ENCODE data around the gene SLAMF9.

Gene SLAMF9

DNA sequence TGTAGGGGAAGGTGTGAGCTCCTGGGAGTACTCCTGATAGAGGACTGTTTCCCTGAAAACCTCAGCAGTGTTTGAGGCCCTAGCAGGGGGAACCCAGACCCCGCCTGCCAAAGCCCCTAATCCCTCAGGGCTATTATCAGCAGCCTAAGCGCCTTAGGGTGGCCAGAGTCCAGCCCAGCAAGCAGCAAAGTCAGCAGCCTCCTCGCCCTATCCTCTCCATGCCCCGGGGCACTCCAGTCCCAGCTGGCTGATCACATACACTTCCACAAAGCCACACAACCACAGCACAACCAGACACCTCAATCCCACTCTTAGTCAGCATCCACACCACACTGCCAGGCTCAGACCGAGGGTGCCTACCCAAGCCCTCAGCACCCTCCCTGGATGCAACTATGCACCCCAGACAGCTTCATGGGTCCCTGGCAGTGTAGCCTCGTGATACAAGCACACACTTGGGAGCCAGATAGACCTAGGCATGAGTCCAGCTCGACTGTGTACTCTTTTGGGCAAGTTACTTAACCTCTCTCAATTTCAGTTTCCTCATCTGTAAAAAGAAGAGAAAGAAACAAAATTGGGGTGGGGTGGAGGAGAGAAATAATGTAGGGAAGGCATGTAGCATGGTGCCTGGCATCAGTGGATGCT is 15.7 kb downstream of the SLAMF9 start:
- peaks cover 3 to 7% of the 10 kb centered on the region in 2 donors for H3K4me1 ChIP-seq (ENCODE audit: control insufficient read depth in 1 of 2, insufficient read depth in 2 of 2, low read length in 2 of 2)
- H3K27me3 ChIP-seq (ENCODE audit: low read depth, low read length) = no peaks in the 10 kb centered on the region
- no peaks in the 10 kb centered on the region for H3K9me3 ChIP-seq (ENCODE audit: control insufficient read depth in 1 of 2, low read length in 2 of 2)
- H3K4me3 ChIP-seq (ENCODE audit: low read depth in 1 of 2, low read length in 2 of 2) = no peak overlapping the region
- no peak overlapping the region for H3K27ac ChIP-seq (ENCODE audit: low read length)
- H3K36me3 ChIP-seq (ENCODE audit: control insufficient read depth in 1 of 2, insufficient read depth in 2 of 2, low read length in 2 of 2) = no peaks in the 10 kb centered on the region

DNA sequence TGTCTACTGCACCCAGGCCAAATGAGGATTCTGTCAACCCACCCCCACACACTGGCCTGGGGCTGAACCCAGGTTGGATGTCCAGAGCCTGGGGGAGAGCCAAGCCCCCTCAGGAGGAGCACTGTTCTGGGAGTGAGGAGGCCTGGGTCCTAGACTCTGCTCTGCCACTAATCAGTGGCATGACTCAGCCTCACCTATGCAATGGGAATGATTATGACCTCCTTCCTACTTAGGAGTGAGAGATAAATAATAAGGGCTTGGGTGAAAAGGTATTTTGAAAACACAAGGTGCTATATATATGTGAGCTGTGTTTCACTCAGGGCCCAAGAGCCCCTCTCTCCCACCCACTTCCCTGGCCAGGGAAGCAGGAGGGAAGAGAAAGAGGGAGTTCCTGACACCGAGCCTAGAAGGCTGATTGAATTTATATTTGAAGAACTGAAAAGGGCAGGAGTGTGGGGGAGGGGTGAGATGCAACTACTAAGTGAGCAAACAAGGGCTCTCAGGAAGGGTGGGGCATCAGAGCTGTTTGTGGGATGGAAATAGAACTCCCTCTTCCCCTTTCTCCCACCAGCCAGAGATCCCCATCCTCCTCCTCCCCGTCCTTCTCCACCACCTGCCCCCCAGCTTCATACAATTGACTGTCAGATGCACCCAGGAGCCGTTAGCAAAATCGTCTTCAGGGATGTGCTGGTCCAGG is 16.8 kb downstream of the SLAMF9 start:
- H3K27ac ChIP-seq (ENCODE audit: low read length) = no peak overlapping the region
- H3K4me3 ChIP-seq (ENCODE audit: low read depth in 1 of 2, low read length in 2 of 2) = no peak overlapping the region
- H3K27me3 ChIP-seq (ENCODE audit: low read depth, low read length) = no peaks in the 10 kb centered on the region
- no peaks in the 10 kb centered on the region for H3K9me3 ChIP-seq (ENCODE audit: control insufficient read depth in 1 of 2, low read length in 2 of 2)
- peaks cover 3 to 7% of the 10 kb centered on the region in 2 donors for H3K4me1 ChIP-seq (ENCODE audit: control insufficient read depth in 1 of 2, insufficient read depth in 2 of 2, low read length in 2 of 2)
- H3K36me3 ChIP-seq (ENCODE audit: control insufficient read depth in 1 of 2, insufficient read depth in 2 of 2, low read length in 2 of 2) = no peaks in the 10 kb centered on the region

DNA sequence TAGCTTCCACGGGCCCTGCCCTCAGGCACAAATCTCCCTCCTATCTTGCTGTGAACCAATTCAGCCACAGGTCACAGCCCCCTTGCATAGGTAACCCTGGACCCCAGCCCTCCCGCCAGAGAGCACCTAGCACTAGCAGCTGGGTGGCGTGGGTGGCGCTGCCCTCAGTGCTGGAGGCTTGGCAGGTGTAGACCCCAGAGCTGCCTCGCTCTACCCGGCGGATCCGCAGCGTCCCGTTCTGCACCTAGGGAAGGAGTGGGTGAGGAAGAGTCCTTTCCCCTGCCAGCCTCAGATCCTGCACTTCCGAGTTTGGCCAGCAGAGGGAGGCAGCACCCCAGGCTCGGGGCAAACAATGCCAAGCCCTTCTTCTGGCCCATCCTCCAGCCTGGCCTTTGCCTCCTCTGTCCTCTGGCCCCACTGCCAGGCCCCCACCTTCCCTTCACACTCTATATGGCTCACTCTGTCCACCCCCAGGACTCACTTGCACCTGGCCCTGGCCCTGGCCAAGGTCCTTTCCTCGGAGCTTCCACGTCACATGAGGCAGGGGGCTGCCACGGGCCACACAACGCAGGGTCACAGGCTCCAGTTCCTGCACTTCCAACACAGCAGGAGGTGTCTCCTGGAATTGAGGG is 17.6 kb downstream of the SLAMF9 start:
- H3K4me3 ChIP-seq (ENCODE audit: low read depth in 1 of 2, low read length in 2 of 2) = no peak overlapping the region
- no peak overlapping the region for H3K27ac ChIP-seq (ENCODE audit: low read length)
- H3K4me1 ChIP-seq (ENCODE audit: control insufficient read depth in 1 of 2, insufficient read depth in 2 of 2, low read length in 2 of 2) = peaks cover 3 to 7% of the 10 kb centered on the region in 2 donors
- no peaks in the 10 kb centered on the region for H3K36me3 ChIP-seq (ENCODE audit: control insufficient read depth in 1 of 2, insufficient read depth in 2 of 2, low read length in 2 of 2)
- no peaks in the 10 kb centered on the region for H3K27me3 ChIP-seq (ENCODE audit: low read depth, low read length)
- H3K9me3 ChIP-seq (ENCODE audit: control insufficient read depth in 1 of 2, low read length in 2 of 2) = no peaks in the 10 kb centered on the region

DNA sequence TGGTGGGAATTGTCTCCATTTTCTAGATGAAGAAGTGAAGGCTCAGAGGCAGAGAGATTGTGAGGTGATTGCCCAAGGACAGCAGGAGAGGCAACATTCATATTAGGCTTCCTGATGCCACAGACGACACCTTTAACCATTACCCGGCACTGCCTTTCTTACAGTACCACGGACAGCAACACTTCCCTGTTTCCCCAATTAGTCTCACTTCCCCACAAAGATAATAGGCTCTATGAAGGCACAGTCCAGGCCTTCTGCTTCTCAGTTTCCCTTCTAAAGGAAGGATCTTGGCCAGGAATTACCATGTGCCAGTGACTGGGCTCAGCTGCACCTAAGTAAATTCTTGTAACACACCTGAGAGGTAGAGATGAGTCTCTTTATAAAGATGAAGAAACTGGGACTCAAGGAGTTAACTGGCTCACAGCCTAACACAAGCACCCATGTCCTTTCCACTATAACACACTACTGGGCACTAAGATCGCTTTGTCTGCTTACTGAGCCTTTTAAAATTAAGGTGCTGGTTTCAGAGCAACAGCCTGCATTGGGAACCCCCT is 18.2 kb downstream of the SLAMF9 start:
- no peaks in the 10 kb centered on the region for H3K27me3 ChIP-seq (ENCODE audit: low read depth, low read length)
- H3K4me1 ChIP-seq (ENCODE audit: control insufficient read depth in 1 of 2, insufficient read depth in 2 of 2, low read length in 2 of 2) = peaks cover 3 to 7% of the 10 kb centered on the region in 2 donors
- no peaks in the 10 kb centered on the region for H3K36me3 ChIP-seq (ENCODE audit: control insufficient read depth in 1 of 2, insufficient read depth in 2 of 2, low read length in 2 of 2)
- no peak overlapping the region for H3K27ac ChIP-seq (ENCODE audit: low read length)
- H3K4me3 ChIP-seq (ENCODE audit: low read depth in 1 of 2, low read length in 2 of 2) = no peak overlapping the region
- no peaks in the 10 kb centered on the region for H3K9me3 ChIP-seq (ENCODE audit: control insufficient read depth in 1 of 2, low read length in 2 of 2)

DNA sequence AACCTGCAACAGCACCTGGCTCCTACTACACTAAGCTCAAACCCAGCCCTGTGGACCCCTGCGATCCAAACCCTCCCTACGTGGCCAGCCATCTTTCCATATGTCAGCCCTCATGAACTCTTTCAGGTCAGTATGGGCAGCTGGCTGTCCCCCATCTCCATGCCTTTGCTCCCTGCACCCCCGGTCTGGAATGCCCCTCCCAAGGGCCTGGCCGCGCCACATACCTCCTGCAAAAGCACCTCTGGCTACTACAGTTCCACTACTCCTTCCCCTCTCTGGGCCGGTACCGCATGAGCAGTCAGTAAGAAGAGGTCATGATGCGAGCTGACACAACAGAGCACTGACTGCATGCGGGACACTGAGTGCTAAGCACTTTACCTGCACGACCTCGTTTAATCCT is 18.7 kb downstream of the SLAMF9 start:
- Histone ChIP-seq H3K27ac (ENCODE audit: low read length) (no peak overlapping the region), H3K9me3 (ENCODE audit: control insufficient read depth in 1 of 2, low read length in 2 of 2) (no peaks in the 10 kb centered on the region), H3K36me3 (ENCODE audit: control insufficient read depth in 1 of 2, insufficient read depth in 2 of 2, low read length in 2 of 2) (no peaks in the 10 kb centered on the region), H3K27me3 (ENCODE audit: low read depth, low read length) (no peaks in the 10 kb centered on the region), H3K4me1 (ENCODE audit: control insufficient read depth in 1 of 2, insufficient read depth in 2 of 2, low read length in 2 of 2) (peaks cover 3 to 7% of the 10 kb centered on the region in 2 donors), H3K4me3 (ENCODE audit: low read depth in 1 of 2, low read length in 2 of 2) (no peak overlapping the region)

DNA sequence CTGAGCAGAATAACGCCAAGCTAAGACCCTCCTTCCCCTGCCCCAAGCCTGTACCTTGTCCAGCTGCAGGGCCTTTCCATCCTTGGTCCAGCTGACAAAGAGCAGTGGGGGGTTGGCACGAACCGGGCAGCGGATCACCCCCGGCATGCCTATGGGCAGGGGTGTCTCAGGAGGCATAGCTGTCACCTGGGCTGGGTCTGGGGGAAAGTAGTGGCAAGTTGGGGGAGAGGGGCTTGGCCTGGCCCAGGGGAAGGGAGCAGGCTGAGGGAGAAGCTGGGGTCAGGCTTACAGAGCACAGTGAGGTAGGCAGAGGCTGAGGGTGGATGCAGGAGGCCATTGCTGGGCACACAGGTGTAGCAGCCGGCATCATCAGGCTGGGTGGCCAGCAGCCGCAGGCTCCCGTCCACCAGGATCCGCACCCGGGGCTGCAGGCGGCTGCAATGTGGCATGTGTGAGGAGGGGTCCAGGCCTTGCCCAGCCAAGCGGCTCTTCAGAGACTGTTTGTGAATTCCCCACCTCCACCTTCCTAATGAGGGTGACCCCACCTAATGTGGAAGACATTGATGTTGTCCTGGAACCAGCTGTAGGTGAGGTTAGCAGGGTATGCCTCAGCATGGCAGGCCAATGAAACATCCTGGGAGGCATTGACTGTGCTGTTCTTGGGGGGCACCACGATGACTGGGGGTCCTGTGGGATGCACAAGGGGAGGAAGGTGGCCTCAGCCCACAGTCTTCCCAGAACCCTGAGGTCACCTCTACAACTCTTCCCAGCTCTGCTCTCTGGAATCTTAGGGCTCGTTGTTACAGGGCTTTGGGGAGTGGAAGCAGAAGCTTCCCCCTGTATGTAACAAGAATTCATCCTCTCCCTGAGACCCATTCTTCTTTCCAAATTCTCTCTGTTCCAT is 19.6 kb downstream of the SLAMF9 start:
- no peaks in the 10 kb centered on the region for H3K9me3 ChIP-seq (ENCODE audit: control insufficient read depth in 1 of 2, low read length in 2 of 2)
- H3K36me3 ChIP-seq (ENCODE audit: control insufficient read depth in 1 of 2, insufficient read depth in 2 of 2, low read length in 2 of 2) = no peaks in the 10 kb centered on the region
- H3K4me3 ChIP-seq (ENCODE audit: low read depth in 1 of 2, low read length in 2 of 2) = no peak overlapping the region
- H3K27ac ChIP-seq (ENCODE audit: low read length) = no peak overlapping the region
- H3K27me3 ChIP-seq (ENCODE audit: low read depth, low read length) = no peaks in the 10 kb centered on the region
- peaks cover 3 to 7% of the 10 kb centered on the region in 2 donors for H3K4me1 ChIP-seq (ENCODE audit: control insufficient read depth in 1 of 2, insufficient read depth in 2 of 2, low read length in 2 of 2)

DNA sequence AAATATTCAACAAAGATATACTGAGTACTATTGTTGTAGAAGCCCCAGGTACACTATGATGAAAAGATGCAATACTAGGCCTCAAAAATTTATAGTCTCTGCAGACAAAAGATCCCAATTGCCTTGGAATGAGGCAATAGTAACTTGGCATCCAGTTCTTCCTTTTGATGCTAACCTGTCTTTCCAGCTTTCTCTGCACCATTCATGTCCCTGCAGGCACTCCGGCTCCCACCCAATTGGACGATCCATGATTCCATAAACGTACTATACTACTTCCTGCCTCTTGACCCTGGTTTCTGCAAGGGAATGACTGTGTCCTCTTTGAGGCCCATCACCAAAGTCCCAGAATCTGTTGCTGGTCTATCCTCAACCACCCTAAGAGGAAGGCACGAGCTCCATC is 20.7 kb downstream of the SLAMF9 start:
- Histone ChIP-seq H3K27me3 (ENCODE audit: low read depth, low read length) (no peaks in the 10 kb centered on the region), H3K27ac (ENCODE audit: low read length) (no peak overlapping the region), H3K4me3 (ENCODE audit: low read depth in 1 of 2, low read length in 2 of 2) (no peak overlapping the region), H3K36me3 (ENCODE audit: control insufficient read depth in 1 of 2, insufficient read depth in 2 of 2, low read length in 2 of 2) (no peaks in the 10 kb centered on the region), H3K4me1 (ENCODE audit: control insufficient read depth in 1 of 2, insufficient read depth in 2 of 2, low read length in 2 of 2) (peaks cover 3 to 7% of the 10 kb centered on the region in 2 donors), H3K9me3 (ENCODE audit: control insufficient read depth in 1 of 2, low read length in 2 of 2) (no peaks in the 10 kb centered on the region)

DNA sequence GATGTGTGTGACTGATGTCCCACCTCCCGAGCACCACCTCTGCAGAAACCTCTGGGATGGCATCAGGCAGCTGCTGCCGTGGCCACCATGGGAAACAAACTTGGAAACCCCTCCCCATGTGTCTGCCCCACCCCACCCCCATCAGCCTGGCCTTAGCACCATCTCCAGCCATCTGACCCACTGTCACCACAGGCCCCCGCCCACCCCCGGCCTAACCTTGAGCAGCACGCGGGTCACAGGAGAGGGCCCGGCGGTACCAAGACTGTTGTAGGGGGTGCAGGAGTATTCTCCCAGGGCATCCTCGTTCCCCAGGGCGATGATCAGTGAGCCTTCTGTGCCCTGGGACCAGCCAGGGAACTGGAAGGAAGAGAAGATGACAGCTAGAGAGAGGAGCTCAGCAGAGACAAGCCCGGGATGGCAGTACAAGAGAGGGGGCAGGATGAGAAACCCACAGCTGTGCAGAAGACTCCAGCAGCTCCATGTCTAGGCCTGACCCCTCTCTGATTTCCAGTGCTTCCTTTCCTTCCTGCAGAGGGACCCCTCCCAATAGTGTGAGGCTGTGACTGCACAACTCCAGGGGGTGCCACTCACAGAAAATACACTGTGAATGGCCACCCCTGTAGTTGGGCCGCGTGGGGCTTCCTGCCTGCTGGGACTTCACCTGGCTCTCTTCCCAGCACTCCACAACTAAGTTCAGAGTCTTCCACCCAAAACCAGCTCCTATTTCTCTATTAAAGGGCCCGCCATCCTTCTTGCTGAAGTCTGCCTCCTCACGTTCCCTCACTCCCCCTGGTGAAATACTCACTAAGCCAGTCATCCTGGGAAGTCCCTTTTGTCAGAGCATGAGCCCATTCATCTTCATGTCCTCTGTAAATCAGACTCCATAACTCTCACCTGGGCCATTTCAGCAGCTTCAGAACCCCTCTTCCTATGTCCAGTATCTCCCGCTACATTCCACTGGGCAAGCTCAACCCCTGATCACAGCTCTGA is 21.4 kb downstream of the SLAMF9 start:
- Histone ChIP-seq H3K9me3 (ENCODE audit: control insufficient read depth in 1 of 2, low read length in 2 of 2) (no peaks in the 10 kb centered on the region), H3K4me3 (ENCODE audit: low read depth in 1 of 2, low read length in 2 of 2) (no peak overlapping the region), H3K36me3 (ENCODE audit: control insufficient read depth in 1 of 2, insufficient read depth in 2 of 2, low read length in 2 of 2) (no peaks in the 10 kb centered on the region), H3K27me3 (ENCODE audit: low read depth, low read length) (no peaks in the 10 kb centered on the region), H3K27ac (ENCODE audit: low read length) (no peak overlapping the region), H3K4me1 (ENCODE audit: control insufficient read depth in 1 of 2, insufficient read depth in 2 of 2, low read length in 2 of 2) (peaks cover 3 to 7% of the 10 kb centered on the region in 2 donors)

DNA sequence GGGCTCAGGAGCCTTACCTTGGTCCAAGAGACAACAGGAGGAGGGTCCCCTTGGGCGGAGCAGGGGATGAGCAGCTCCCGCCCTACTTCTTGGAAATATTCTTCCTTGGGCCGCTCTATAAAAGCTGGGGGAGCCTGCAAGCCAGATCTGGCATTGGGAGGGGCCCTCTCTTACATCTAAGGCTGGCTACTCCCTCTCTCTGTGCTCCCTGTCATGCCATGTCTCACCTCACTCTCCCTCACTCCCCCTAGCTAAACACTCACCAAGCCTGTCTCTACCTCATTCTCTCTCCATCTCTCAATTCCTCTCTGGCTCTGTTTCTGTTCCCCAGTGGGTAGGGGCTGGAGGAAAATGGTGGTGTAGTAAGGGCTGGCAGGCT is 22.3 kb downstream of the SLAMF9 start:
- H3K36me3 ChIP-seq (ENCODE audit: control insufficient read depth in 1 of 2, insufficient read depth in 2 of 2, low read length in 2 of 2) = no peaks in the 10 kb centered on the region
- H3K4me1 ChIP-seq (ENCODE audit: control insufficient read depth in 1 of 2, insufficient read depth in 2 of 2, low read length in 2 of 2) = peaks cover 0 to 10% of the 10 kb centered on the region in 2 donors
- H3K4me3 ChIP-seq (ENCODE audit: low read depth in 1 of 2, low read length in 2 of 2) = no peak overlapping the region
- no peak overlapping the region for H3K27ac ChIP-seq (ENCODE audit: low read length)
- no peaks in the 10 kb centered on the region for H3K27me3 ChIP-seq (ENCODE audit: low read depth, low read length)
- no peaks in the 10 kb centered on the region for H3K9me3 ChIP-seq (ENCODE audit: control insufficient read depth in 1 of 2, low read length in 2 of 2)

DNA sequence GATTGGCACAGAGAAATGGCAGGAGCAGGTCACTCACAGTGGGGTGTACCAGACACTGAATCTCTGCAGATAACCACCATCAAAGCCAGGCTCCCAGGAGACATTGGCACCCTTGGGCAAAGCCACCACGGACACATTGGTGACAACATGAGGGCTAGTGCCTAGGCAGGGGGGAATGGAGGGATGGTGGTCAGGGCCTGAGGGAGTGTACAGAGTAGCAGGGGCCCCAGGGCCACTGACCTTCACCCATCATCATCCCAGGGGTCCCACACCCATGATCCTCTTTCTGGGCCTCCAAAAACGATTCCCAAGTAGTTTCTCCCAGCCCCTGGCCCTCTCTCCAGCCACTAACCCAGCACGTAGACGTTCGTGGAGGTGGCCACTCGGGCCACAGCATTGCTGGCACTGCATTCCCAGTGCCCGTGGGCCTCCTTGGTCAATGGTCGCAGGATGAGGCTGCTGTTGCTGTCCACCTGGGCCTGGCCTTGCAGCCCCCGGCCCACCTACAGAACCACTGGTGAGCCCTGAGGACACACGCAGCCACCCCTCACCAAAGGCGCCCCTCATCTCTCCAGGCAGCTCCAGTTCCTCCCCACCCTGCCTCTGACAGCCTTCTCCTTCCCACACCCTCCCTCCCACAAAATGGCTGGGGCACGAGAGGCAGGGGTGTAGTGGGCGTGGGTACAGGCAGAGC is 22.8 kb downstream of the SLAMF9 start:
- H3K27me3 ChIP-seq (ENCODE audit: low read depth, low read length) = no peaks in the 10 kb centered on the region
- no peaks in the 10 kb centered on the region for H3K36me3 ChIP-seq (ENCODE audit: control insufficient read depth in 1 of 2, insufficient read depth in 2 of 2, low read length in 2 of 2)
- peaks cover 0 to 11% of the 10 kb centered on the region in 2 donors for H3K4me1 ChIP-seq (ENCODE audit: control insufficient read depth in 1 of 2, insufficient read depth in 2 of 2, low read length in 2 of 2)
- H3K9me3 ChIP-seq (ENCODE audit: control insufficient read depth in 1 of 2, low read length in 2 of 2) = no peaks in the 10 kb centered on the region
- H3K4me3 ChIP-seq (ENCODE audit: low read depth in 1 of 2, low read length in 2 of 2) = no peak overlapping the region
- H3K27ac ChIP-seq (ENCODE audit: low read length) = no peak overlapping the region
